Occipital lobe (tissue), 2 donors: ENCODE measurements around the gene IFI27L1. TPM values are rescaled to one million over a fixed set of nuclear protein-coding genes. Genes with fewer than 3 reads are reported as not detected.

Source experiments
- DNase-seq: peaks from one replicate; lab custom pipeline; 2025; lab: John Stamatoyannopoulos, UW
- total RNA-seq: library from RNA; depleted of rRNA; stranded (reverse); fragments of >200 nt; gene quantifications from one replicate; pipeline ENCODE4 v1.2.3, GENCODE V29; 2014

Gene IFI27L1
- total RNA-seq, 1 donor from 2014 or later, result 5.0 TPM

GRCh38 chr14:94132285-94132887, 51.3 kb downstream of the IFI27L1 start:
- no peak for DNase-seq

GRCh38 chr14:94135476-94135875, 54.4 kb downstream of the IFI27L1 start:
- no peak for DNase-seq

GRCh38 chr14:94136575-94137331, 55.6 kb downstream of the IFI27L1 start:
- DNase-seq, result peak; percentile 81

- no peak for DNase-seq
Observed at GRCh38 chr14:94138251-94138650, 57.1 kb downstream of the IFI27L1 start.

GRCh38 chr14:94139006-94139405, 57.9 kb downstream of the IFI27L1 start:
- no peak for DNase-seq

GRCh38 chr14:94139421-94139820, 58.3 kb downstream of the IFI27L1 start:
- no peak for DNase-seq

- no peak for DNase-seq
Observed at GRCh38 chr14:94142247-94142646, 61.1 kb downstream of the IFI27L1 start.

- DNase-seq, result no peak
Observed at GRCh38 chr14:94142836-94143235, 61.7 kb downstream of the IFI27L1 start.

- DNase-seq, result no peak
Observed at GRCh38 chr14:94143239-94143638, 62.1 kb downstream of the IFI27L1 start.

GRCh38 chr14:94143711-94144110, 62.6 kb downstream of the IFI27L1 start:
- no peak for DNase-seq

- no peak for DNase-seq
Observed at GRCh38 chr14:94144765-94145164, 63.7 kb downstream of the IFI27L1 start.

GRCh38 chr14:94145902-94146527, 64.9 kb downstream of the IFI27L1 start:
- DNase-seq, result no peak

Other genes with a start within 250 kb of the IFI27L1 start
- 3.0 TPM for gene FAM181A, start 154.0 kb upstream of the IFI27L1 start, total RNA-seq
- not detected for gene ASB2, start 104.7 kb upstream of the IFI27L1 start, total RNA-seq
- gene CCDC197, start 84.0 kb upstream of the IFI27L1 start, total RNA-seq, result not detected
- 5.6 TPM for gene OTUB2, start 55.0 kb upstream of the IFI27L1 start, total RNA-seq
- gene DDX24, start 108 bp upstream of the IFI27L1 start, total RNA-seq, result 110 TPM
- 12.2 TPM for gene IFI27, start 29.4 kb downstream of the IFI27L1 start, total RNA-seq
- 8.9 TPM for gene IFI27L2, start 48.3 kb downstream of the IFI27L1 start, total RNA-seq
- 0.31 TPM for gene PPP4R4, start 93.0 kb downstream of the IFI27L1 start, total RNA-seq
- gene SERPINA10, start 212.0 kb downstream of the IFI27L1 start, total RNA-seq, result not detected
- not detected for gene SERPINA6, start 242.0 kb downstream of the IFI27L1 start, total RNA-seq